HepG2 (cell line): ENCODE results near the gene VASH2. TPM values are rescaled to one million over a fixed set of nuclear protein-coding genes. Genes with fewer than 3 reads are reported as not detected.

Source experiments
- ATAC-seq: fragments of 200-7000 bp; cut with Tn5 transposase; 3 replicates; pipeline ENCODE4 v1.9.1; 2020; ENCODE audit warnings: mild to moderate bottlenecking, moderate library complexity
- BruUV-seq: library from RNA; stranded (reverse); fragments of 400-500 nt; replicated peaks from 2 replicates; lab custom pipeline; 2021; lab: Mats Ljungman, UMichigan
- CTCF ChIA-PET: fragments of 300-600 bp; formaldehyde crosslinking; extraction: SDS; loops from one replicate; lab custom pipeline; 2021; ENCODE audit warnings: low total read pairs, inconsistent platforms, low intra/inter-chr PET ratio; lab: Yijun Ruan, JAX
- POLR2A ChIA-PET: fragments of 350-600 bp; sonication (Branson Sonifier 250); formaldehyde crosslinking; loops from one replicate; lab custom pipeline; 2020; ENCODE audit warnings: antibody characterized with exemption, inconsistent platforms; lab: Yijun Ruan, JAX
- DNase-seq: peaks from one replicate; pipeline ENCODE4 v3.0.0-alpha.2; 2015; ENCODE audit warnings: low spot score
- FAIRE-seq: peaks from 3 replicates; lab custom pipeline; 2011; peaks lifted over from hg19 to GRCh38; lab: Jason Lieb, UNC
- H2AFZ ChIP-seq: one replicate; pipeline ENCODE4 v1.6.1; 2011; ENCODE audit warnings: low read length, inconsistent platforms
- H3K27ac ChIP-seq: fragments of 300-600 bp; 3 replicates; pipeline ENCODE4 v1.8.0; 2011; ENCODE audit warnings: mixed run types, mild to moderate bottlenecking, mixed read lengths, low read length, inconsistent platforms; ENCODE audit not compliant: insufficient read depth; ENCODE audit errors: extremely low read length
- H3K27me3 ChIP-seq, 2 experiments: fragments of 200-600 bp in 1 of 2; 2 replicates in 1 of 2; 3 replicates in 1 of 2; pipeline versions ENCODE4 v1.6.0 to v1.8.0; 2011; ENCODE audit warnings: low read length in 2 of 2, mild to moderate bottlenecking in 2 of 2, moderate library complexity in 2 of 2, inconsistent platforms in 1 of 2; ENCODE audit not compliant: insufficient read depth in 2 of 2, control insufficient read depth in 1 of 2
- H3K36me3 ChIP-seq, 2 experiments: fragments of 200-600 bp in 1 of 2; replicated peaks in 1 of 2; 2 replicates in 1 of 2; 3 replicates in 1 of 2; pipeline versions ENCODE4 v1.5.1 to v1.8.0; 2011; ENCODE audit warnings: low read length in 2 of 2, inconsistent platforms in 1 of 2; ENCODE audit not compliant: insufficient read depth in 2 of 2, control insufficient read depth in 1 of 2
- H3K4me1 ChIP-seq: 2 replicates; pipeline ENCODE4 v1.5.1; 2012; ENCODE audit warnings: low read length, inconsistent platforms; ENCODE audit not compliant: insufficient read depth
- H3K4me2 ChIP-seq: 2 replicates; pipeline ENCODE4 v1.6.0; 2011; ENCODE audit warnings: low read depth, low read length, inconsistent platforms
- H3K4me3 ChIP-seq, 3 experiments: fragments of 200-600 bp in 1 of 3; sonication (generic), shearing (Covaris generic) in 1 of 3; replicated peaks in 1 of 3; 2 replicates each; pipeline ENCODE4 v1.5.1; 2011 to 2016; ENCODE audit warnings: low read length in 3 of 3, inconsistent platforms in 2 of 3, low read depth in 2 of 3, mild to moderate bottlenecking in 2 of 3, control low read depth in 1 of 3, mixed read lengths in 1 of 3; ENCODE audit not compliant: insufficient read depth in 1 of 3
- H3K79me2 ChIP-seq: one replicate; pipeline ENCODE4 v1.6.1; 2011; ENCODE audit warnings: low read length, inconsistent platforms; ENCODE audit not compliant: insufficient read depth
- H3K9ac ChIP-seq: 2 replicates; pipeline ENCODE4 v1.6.0; 2011; ENCODE audit warnings: mild to moderate bottlenecking, low read depth, low read length, inconsistent platforms; ENCODE audit not compliant: insufficient read depth
- H3K9me3 ChIP-seq: 2 replicates; pipeline ENCODE4 v1.5.1; 2012; ENCODE audit warnings: mild to moderate bottlenecking, low read length
- H4K20me1 ChIP-seq: 2 replicates; pipeline ENCODE4 v1.6.0; 2011; ENCODE audit warnings: inconsistent platforms, mild to moderate bottlenecking, low read length, moderate library complexity; ENCODE audit not compliant: insufficient read depth
- ATM ChIP-seq: fragments of 450-650 bp; IDR thresholded peaks from 2 replicates; pipeline ENCODE4 v1.7.1; 2017; ENCODE audit warnings: mild to moderate bottlenecking, borderline replicate concordance
- CAMTA2 ChIP-seq: sonication (generic); formaldehyde crosslinking; IDR thresholded peaks from 2 replicates; pipeline ENCODE4 v1.4.0; 2020; ENCODE audit warnings: mild to moderate bottlenecking, missing genetic modification reagents, borderline replicate concordance
- CBX2 ChIP-seq, 2 experiments: fragments of 200-600 bp in 1 of 2; sonication (generic); formaldehyde crosslinking in 1 of 2; IDR thresholded peaks; 2 replicates each; pipeline versions ENCODE4 v1.7.0 to v1.8.1; 2018 to 2022; ENCODE audit warnings: low read depth in 2 of 2, low read length in 1 of 2, mild to moderate bottlenecking in 1 of 2, missing genetic modification reagents in 1 of 2
- FUBP1 ChIP-seq: sonication (generic); formaldehyde crosslinking; IDR thresholded peaks from 2 replicates; pipeline ENCODE4 v1.5.1; 2020; ENCODE audit warnings: missing genetic modification reagents, mild to moderate bottlenecking, borderline replicate concordance
- HINFP ChIP-seq: sonication (generic); formaldehyde crosslinking; IDR thresholded peaks from 2 replicates; pipeline ENCODE4 v1.4.0; 2020; ENCODE audit warnings: low read depth, mild to moderate bottlenecking, missing genetic modification reagents
- HNRNPL ChIP-seq: fragments of 200-400 bp; formaldehyde crosslinking; IDR thresholded peaks from 2 replicates; pipeline ENCODE4 v1.6.1; 2017; ENCODE audit warnings: mild to moderate bottlenecking, low read depth, low read length
- MAFK ChIP-seq, 2 experiments: IDR thresholded peaks in 1 of 2; conservative IDR thresholded peaks in 1 of 2; 2 replicates each; pipeline ENCODE4 v1.6.1; 2011; ENCODE audit warnings: improper control_type of control experiment in 2 of 2, low read length in 2 of 2
- MTA3 ChIP-seq: sonication (generic); formaldehyde crosslinking; IDR thresholded peaks from 2 replicates; pipeline ENCODE4 v1.4.0; 2020; ENCODE audit warnings: missing genetic modification reagents
- RNF2 ChIP-seq: fragments of 450-650 bp; conservative IDR thresholded peaks from 2 replicates; pipeline ENCODE4 v1.6.1; 2016; ENCODE audit warnings: low read depth
- SIX4 ChIP-seq: sonication (generic); formaldehyde crosslinking; IDR thresholded peaks from 2 replicates; pipeline ENCODE4 v1.4.0; 2020; ENCODE audit warnings: missing genetic modification reagents
- ZNF496 ChIP-seq: sonication (generic); formaldehyde crosslinking; IDR thresholded peaks from 2 replicates; pipeline ENCODE4 v1.8.1; 2023; ENCODE audit warnings: mild to moderate bottlenecking, moderate library complexity, missing genetic modification reagents; ENCODE audit not compliant: insufficient replicate concordance
- WGBS: methylation state at CpG from one replicate; pipeline ENCODE4 v1.1.6; 2017; ENCODE audit warnings: low lambda C conversion rate; 5-methylcytosine and 5-hydroxymethylcytosine counted together
- in situ Hi-C: cut with HindIII; loops from 2 replicates; pipeline ENCODE4 v1.10.0; 2017; ENCODE audit warnings: low pct_unique_long_range_greater_than_20kb; ENCODE audit not compliant: extremely low pct_ligation_motif_present
- intact Hi-C: fragments of 100-400 bp; cut with micrococcal nuclease; formaldehyde crosslinking; loops from one replicate; pipeline ENCODE4 v1.10.0; 2022; ENCODE audit not compliant: unreplicated experiment
- polyA plus RNA-seq, 8 experiments: library from polyadenylated mRNA; depleted of rRNA in 3 of 8; stranded (reverse) in 7 of 8; unstranded in 1 of 8; fragments of >200 nt; fragmentation: Illumina TruSeq in 4 of 8; extraction: Trizol in 4 of 8; gene quantifications; 2 replicates each; pipeline versions ENCODE4 v1.2.1 to v1.2.3, GENCODE V29; 2011 to 2016; ENCODE audit warnings: low read depth in 4 of 8, missing spikeins in 1 of 8, mixed read lengths in 1 of 8; ENCODE audit not compliant: insufficient read depth in 1 of 8
- total RNA-seq, 5 experiments: library from RNA; depleted of rRNA; stranded (reverse); fragments of >200 nt; fragmentation: Illumina TruSeq; extraction: Trizol; gene quantifications; 2 replicates each; pipeline ENCODE4 v1.2.3, GENCODE V29; 2016; ENCODE audit warnings: low read depth in 1 of 5

VASH2 gene
- total and polyA plus RNA-seq, 2 of the 13 experiments (the other 11 are each of a cell fraction or from before 2014, with no cell fraction given): 0.44 to 1.00 TPM

GRCh38 chr1:213017447-213018273 lies 67.3 kb downstream of the VASH2 start:
- in situ Hi-C loops: no loop called here
- H3K27ac ChIP-seq: no peak overlapping the region
- no peaks in the 10 kb centered on the region; a peak in 1 of 5 replicates for H3K27me3 ChIP-seq
- peaks cover 0 to 3% of the 10 kb centered on the region in 2 experiments; a peak in 1 of 5 replicates for H3K36me3 ChIP-seq
- no peaks in the 10 kb centered on the region for H4K20me1 ChIP-seq
- DNase-seq (no peak), FAIRE-seq (no peak), ATAC-seq (no peak)
- POLR2A ChIA-PET: no interaction called here
- no TSS peak for BruUV-seq
- no peak overlapping the region for H3K9ac ChIP-seq
- H3K4me3 ChIP-seq: no peak overlapping the region
- peaks cover 25% of the 10 kb centered on the region for H3K79me2 ChIP-seq
- CTCF ChIA-PET: no interaction called here
- no peak for TF ChIP-seq SIX4
- TF ChIP-seq MTA3: no peak
- no peak for TF ChIP-seq CAMTA2
- TF ChIP-seq MAFK (conservative IDR thresholded peaks at IDR 0.05 in 1 of 2, IDR thresholded peaks at IDR 0.05 in 1 of 2; ENCODE audit: low read length in 2 of 2): peak in 1 of 2 experiments; percentile 49; a peak in 1 of 4 replicates
- H3K9me3 ChIP-seq: no peaks in the 10 kb centered on the region
- H3K4me2 ChIP-seq: no peak overlapping the region
- 81% methylated on average over 9 of the region's 9 CpGs for WGBS
- peaks cover 32% of the 10 kb centered on the region for H3K4me1 ChIP-seq
- intact Hi-C loops: loop anchor here (5.0 kb wide), 1 partner anchor 35 kb away; the partner anchor contains the start of gene RPS6KC1
- no peak overlapping the region for H2AFZ ChIP-seq

- Histone ChIP-seq H3K27ac (no peak overlapping the region), H3K4me2 (no peak overlapping the region), H3K27me3 (peaks cover 0 to 3% of the 10 kb centered on the region in 2 experiments; a peak in 1 of 5 replicates), H3K9me3 (no peaks in the 10 kb centered on the region), H3K4me3 (no peak overlapping the region), H3K36me3 (no peaks in the 10 kb centered on the region), H3K9ac (no peak overlapping the region), H4K20me1 (no peaks in the 10 kb centered on the region), H3K4me1 (peaks cover 16% of the 10 kb centered on the region), H2AFZ (no peak overlapping the region), H3K79me2 (peaks cover 8% of the 10 kb centered on the region)
- ChIA-PET POLR2A (no interaction called here), CTCF (no interaction called here)
- intact Hi-C loops: loop anchor here (5.0 kb wide), 1 partner anchor 33 kb away; the partner anchor contains the start of gene RPS6KC1
- BruUV-seq: no TSS peak
- 28% methylated on average over 4 of the region's 4 CpGs for WGBS
- ATAC-seq (no peak), DNase-seq (no peak), FAIRE-seq (no peak)
- TF ChIP-seq CBX2 (IDR thresholded peaks at IDR 0.05; ENCODE audit: low read depth, low read length) (0 out of 2 replicates have a peak, but pooled peaks have one; percentile 62), CBX2 (CRISPR knock-in tag; IDR thresholded peaks at IDR 0.05; ENCODE audit: low read depth) (no peak), FUBP1 (CRISPR knock-in tag) (no peak), HNRNPL (no peak), ATM (no peak), ZNF496 (no peak), RNF2 (peak; percentile 68; the same call in 1 of the 2 replicates), HINFP (CRISPR knock-in tag) (no peak)
- in situ Hi-C loops: no loop called here
Measured at GRCh38 chr1:213019450-213019849, 69.1 kb downstream of the VASH2 start.
